Psoas muscle (tissue), 8 donors: ENCODE measurements around the gene BCAN. TPM values are rescaled to one million over a fixed set of nuclear protein-coding genes. Genes with fewer than 3 reads are reported as not detected.
A peak's percentile ranks its signal among the peaks of the same experiment; 100 is the strongest.

ENCODE experiments used
- ATAC-seq, 4 donors: fragments of 200-7000 bp; cut with Tn5 transposase; one replicate each; pipeline ENCODE4 v1.9.1; 2020; ENCODE audit warnings: moderate library complexity in 3 of 4, mild to moderate bottlenecking in 2 of 4
- DNase-seq, 2 donors: peaks; one replicate each; pipeline ENCODE4 v3.0.0-alpha.2; 2020
- H3K27ac ChIP-seq: fragments of 200-600 bp; one replicate; pipeline ENCODE4 v1.8.0; 2022
- H3K27me3 ChIP-seq, 3 donors: fragments of 200-600 bp in 1 of 3; one replicate each; pipeline versions ENCODE4 v1.6.1 to v1.8.0; 2013 to 2022; ENCODE audit warnings: low read length in 2 of 3, mild to moderate bottlenecking in 2 of 3, moderate library complexity in 1 of 3; ENCODE audit not compliant: insufficient read depth in 3 of 3
- H3K36me3 ChIP-seq, 2 donors: fragments of 200-600 bp in 1 of 2; one replicate each; pipeline versions ENCODE4 v1.6.1 to v1.8.0; 2013 to 2022; ENCODE audit warnings: low read depth in 1 of 2, mild to moderate bottlenecking in 1 of 2, moderate library complexity in 1 of 2; ENCODE audit not compliant: insufficient read depth in 1 of 2
- H3K4me1 ChIP-seq: fragments of 200-600 bp; one replicate; pipeline ENCODE4 v1.8.0; 2022
- H3K4me3 ChIP-seq: fragments of 200-600 bp; one replicate; pipeline ENCODE4 v1.8.0; 2022; ENCODE audit warnings: mild to moderate bottlenecking
- H3K9me3 ChIP-seq: fragments of 200-600 bp; one replicate; pipeline ENCODE4 v1.8.0; 2022
- CTCF ChIP-seq: fragments of 200-600 bp; IDR thresholded peaks from one replicate; pipeline ENCODE4 v1.8.0; 2022; ENCODE audit warnings: antibody characterized with exemption
- WGBS, 3 donors: extraction: QIAGEN DNeasy Blood & Tissue Kit; methylation state at CpG; one replicate each; pipeline versions ENCODE4 v1.1.6 to v1.1.7; 2013; 5-methylcytosine and 5-hydroxymethylcytosine counted together
- intact Hi-C, 2 donors: fragments of 100-400 bp; cut with DNase I; formaldehyde crosslinking; loops; one replicate each; pipeline versions ENCODE4 v1.11.0 to v1.14.2; 2022
- polyA plus RNA-seq, 3 donors: library from polyadenylated mRNA; stranded (reverse); fragments of 200-250 nt; gene quantifications; one replicate each; pipeline ENCODE4 v1.2.3, GENCODE V29; 2013
- total RNA-seq, 4 donors: library from RNA; stranded (reverse); fragmentation: NEBNext Ultra II Directional in 2 of 4; extraction: Animal tissue kit (Norgen Biotek cat#: 25700) in 2 of 4; gene quantifications; one replicate each; pipeline versions ENCODE4 v1.2.1 to v1.2.4, GENCODE V29; 2021 to 2023
- donor health status: healthy with polysubstance abuse.
- donor health status: DM: no; HTN: no; CAD: no; lungs with moderate emphysema.
- donor health status: Bipolar disorder and iron deficiency.
- donor health status: healthy.
- donor health status: DM: yes; HTN: yes; CAD: no.
- donor health status: DM: no; HTN: no; CAD: no.
- donor health status: DM: no; HTN: no; CAD: no.
- donor health status: DM: yes; HTN: yes; CAD: no.

The BCAN gene
- total and polyA plus RNA-seq, 7 donors, result 0.06 to 0.36 (median 0.18) TPM; not detected in 3

- no peak for DNase-seq
- intact Hi-C loops, result loop anchor here in 1 of 2 donors (2.0 to 10.0 kb wide), 2 partner anchors 34 to 194 kb away; no protein-coding TSS in a partner anchor
- H3K27ac ChIP-seq, result no peak overlapping the region
- H3K4me1 ChIP-seq, result peaks cover 16% of the 10 kb centered on the region
- no peaks in the 10 kb centered on the region for H3K36me3 ChIP-seq
- H3K9me3 ChIP-seq, result no peaks in the 10 kb centered on the region
- 65 to 72% (median 67%) methylated on average over 8 of the region's 8 CpGs for WGBS, 3 donors
- peaks cover 0 to 36% (median 10%) of the 10 kb centered on the region in 3 donors for H3K27me3 ChIP-seq
- ATAC-seq, result no peak
- no peak overlapping the region for H3K4me3 ChIP-seq
- TF ChIP-seq CTCF, result no peak
Measured at GRCh38 chr1:156690675-156691036, 48.7 kb downstream of the BCAN start.

GRCh38 chr1:156691191-156691590 lies 49.3 kb downstream of the BCAN start:
- intact Hi-C loops, result loop anchor here in 1 of 2 donors (2.0 to 10.0 kb wide), 2 partner anchors 34 to 194 kb away; no protein-coding TSS in a partner anchor
- WGBS, 3 donors, result 62 to 78% (median 70%) methylated on average over 9 to 10 of the region's 10 CpGs
- Histone ChIP-seq H3K4me3 (no peak overlapping the region), H3K27me3 (peaks cover 0 to 36% (median 10%) of the 10 kb centered on the region in 3 donors), H3K36me3 (no peaks in the 10 kb centered on the region), H3K27ac (no peak overlapping the region), H3K4me1 (peaks cover 16% of the 10 kb centered on the region), H3K9me3 (no peaks in the 10 kb centered on the region)
- DNase-seq (no peak), ATAC-seq (no peak)
- TF ChIP-seq CTCF, result no peak

DNA sequence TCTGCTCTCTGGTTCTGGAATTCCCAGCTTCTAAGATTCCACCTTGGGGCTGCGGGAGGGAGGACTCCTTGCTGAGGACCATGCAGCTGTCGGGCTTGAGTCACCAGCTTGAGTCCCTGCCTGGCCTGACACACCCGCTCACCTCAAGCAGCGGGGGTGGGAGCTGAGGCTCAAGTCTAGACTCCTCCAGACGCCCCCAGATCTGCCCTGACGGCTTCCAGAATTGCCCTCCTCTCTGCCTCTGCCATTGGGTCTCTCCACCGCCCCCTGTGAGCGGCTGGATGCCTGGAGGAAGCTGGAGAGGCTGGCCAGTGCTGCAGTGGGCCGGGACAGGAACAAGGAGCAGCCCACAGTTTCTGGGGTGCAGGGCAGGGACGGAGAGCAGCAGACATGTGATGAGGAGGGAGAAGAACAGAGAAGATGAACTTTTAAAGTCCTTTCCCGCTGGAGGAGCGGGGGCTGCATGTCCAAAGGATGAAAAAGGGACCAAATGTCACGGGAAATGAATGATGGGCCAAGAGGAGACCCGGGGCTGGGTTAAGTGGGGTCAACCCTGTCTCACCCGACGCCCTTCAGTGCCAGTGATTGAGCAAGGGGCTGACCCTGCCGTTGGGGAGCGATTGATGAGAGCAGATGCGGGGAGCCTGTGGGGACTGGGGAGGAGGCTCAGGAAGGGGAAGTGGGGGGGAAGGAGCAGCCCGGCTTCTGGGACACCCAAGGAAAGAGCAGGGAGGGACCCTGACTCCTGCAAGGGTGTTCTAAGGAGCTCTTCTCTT lies 49.9 kb downstream of the BCAN start:
- peak in 3 of 4 donors; percentile 15 to 57 (median 38) for ATAC-seq
- DNase-seq, result no peak
- Histone ChIP-seq H3K27me3 (peaks cover 0 to 40% (median 10%) of the 10 kb centered on the region in 3 donors), H3K9me3 (no peaks in the 10 kb centered on the region), H3K36me3 (no peaks in the 10 kb centered on the region), H3K4me3 (no peak overlapping the region), H3K4me1 (peaks cover 16% of the 10 kb centered on the region), H3K27ac (no peak overlapping the region)
- intact Hi-C loops, result loop anchor here in 1 of 2 donors (2.0 to 10.0 kb wide), 2 partner anchors 33 to 193 kb away; no protein-coding TSS in a partner anchor
- 30 to 35% (median 30%) methylated on average over 20 of the region's 20 CpGs for WGBS, 3 donors
- no peak for TF ChIP-seq CTCF

- intact Hi-C loops, result loop anchor here in 1 of 2 donors (10.0 kb wide), 1 partner anchor 192 kb away; no protein-coding TSS in a partner anchor
- peaks cover 0 to 46% (median 10%) of the 10 kb centered on the region in 3 donors for H3K27me3 ChIP-seq
- DNase-seq (no peak), ATAC-seq (no peak)
- no peak for TF ChIP-seq CTCF
- no peak overlapping the region for H3K27ac ChIP-seq
- H3K4me1 ChIP-seq, result peaks cover 16% of the 10 kb centered on the region
- no peak overlapping the region for H3K4me3 ChIP-seq
- H3K9me3 ChIP-seq, result no peaks in the 10 kb centered on the region
- no peaks in the 10 kb centered on the region for H3K36me3 ChIP-seq
- WGBS, 3 donors, result 13 to 15% (median 14%) methylated on average over 13 of the region's 13 CpGs
Measured at GRCh38 chr1:156692441-156692924, 50.6 kb downstream of the BCAN start.
